Measurements from ENCODE around the gene VPS26C.

- TF ChIP-seq RERE (CRISPR knock-in tag; IDR thresholded peaks at IDR 0.05; ENCODE audit: low read depth) (no peak), ZNF331 (CRISPR knock-in tag; IDR thresholded peaks at IDR 0.05) (no peak), CCDC6 (CRISPR knock-in tag; IDR thresholded peaks at IDR 0.05) (no peak), MEF2D (CRISPR knock-in tag; IDR thresholded peaks at IDR 0.05) (no peak)
Measured at GRCh38 chr21:37237346-37237745, 29.8 kb downstream of the VPS26C start.

Data from HepG2 (cell line).